MCF 10A (cell line): ENCODE data around the gene ZNF618. TPM values are rescaled to one million over a fixed set of nuclear protein-coding genes. Genes with fewer than 3 reads are reported as not detected.

Source experiments
- BruUV-seq: library from RNA; stranded (reverse); fragments of 400-500 nt; replicated peaks from 2 replicates; lab custom pipeline; 2021; lab: Mats Ljungman, UMichigan
- CTCF ChIA-PET: fragments of 300-600 bp; sonication (Branson Sonifier 250); formaldehyde crosslinking; extraction: SDS; loops from one replicate; lab custom pipeline; 2021; ENCODE audit warnings: antibody characterized with exemption, inconsistent platforms; lab: Yijun Ruan, JAX
- POLR2A ChIA-PET: fragments of 300-600, 350-650 bp; sonication (Branson Sonifier 250); formaldehyde crosslinking; extraction: SDS; loops from one replicate; lab custom pipeline; 2020; ENCODE audit warnings: antibody characterized with exemption, inconsistent platforms; lab: Yijun Ruan, JAX
- DNase-seq: peaks from one replicate; pipeline ENCODE4 v3.0.0-alpha.2; 2018; ENCODE audit not compliant: unreplicated experiment
- H3K27ac Mint-ChIP-seq: one replicate; pipeline ENCODE4 v1.8.0; 2022; ENCODE audit warnings: mild to moderate bottlenecking, low read depth, mixed read lengths; ENCODE audit not compliant: unreplicated experiment
- H3K27me3 Mint-ChIP-seq: one replicate; pipeline ENCODE4 v1.8.0; 2022; ENCODE audit warnings: mixed read lengths; ENCODE audit not compliant: insufficient read depth, unreplicated experiment
- H3K36me3 Mint-ChIP-seq: one replicate; pipeline ENCODE4 v1.8.0; 2022; ENCODE audit warnings: mild to moderate bottlenecking, moderate library complexity, mixed read lengths; ENCODE audit not compliant: insufficient read depth, unreplicated experiment
- H3K4me1 Mint-ChIP-seq: one replicate; pipeline ENCODE4 v1.8.0; 2022; ENCODE audit warnings: mixed read lengths; ENCODE audit not compliant: insufficient read depth, unreplicated experiment
- H3K4me3 Mint-ChIP-seq: one replicate; pipeline ENCODE4 v1.8.0; 2022; ENCODE audit warnings: mild to moderate bottlenecking, moderate library complexity, mixed read lengths; ENCODE audit not compliant: unreplicated experiment
- H3K9me3 Mint-ChIP-seq: one replicate; pipeline ENCODE4 v1.8.0; 2022; ENCODE audit warnings: mixed read lengths; ENCODE audit not compliant: unreplicated experiment
- CTCF ChIP-seq: fragments of 200-600 bp; IDR thresholded peaks from one replicate; pipeline ENCODE4 v1.8.0; 2022; ENCODE audit warnings: antibody characterized with exemption, mild to moderate bottlenecking; ENCODE audit not compliant: unreplicated experiment
- intact Hi-C: fragments of 100-400 bp; cut with micrococcal nuclease; formaldehyde crosslinking; loops from 2 replicates; pipeline ENCODE4 v1.14.1; 2022
- total RNA-seq: library from RNA; stranded (reverse); gene quantifications from 2 replicates; pipeline ENCODE4 v1.2.3, GENCODE V29; 2022

Gene ZNF618
- total RNA-seq, 1 experiment from 2014 or later = 4.8 TPM

GRCh38 chr9:114087721-114088120, 211.6 kb downstream of the ZNF618 start:
- BruUV-seq = no TSS peak
- DNase-seq = no peak
- Mint-ChIP-seq H3K4me1 (no peaks in the 10 kb centered on the region), H3K27ac (no peak overlapping the region), H3K4me3 (no peak overlapping the region), H3K9me3 (no peaks in the 10 kb centered on the region), H3K36me3 (no peaks in the 10 kb centered on the region), H3K27me3 (no peaks in the 10 kb centered on the region)
- intact Hi-C loops = no loop called here
- ChIA-PET POLR2A (no interaction called here), CTCF (interaction anchor here (0.9 to 3.3 kb wide), 4 partner anchors 9 to 318 kb away, joined by 3 to 16 read pairs (median 6); partner anchors contain the start of gene AMBP)
- TF ChIP-seq CTCF = no peak

- DNase-seq = no peak
- Mint-ChIP-seq H3K27me3 (no peaks in the 10 kb centered on the region), H3K36me3 (no peaks in the 10 kb centered on the region), H3K27ac (no peak overlapping the region), H3K4me1 (no peaks in the 10 kb centered on the region), H3K4me3 (no peak overlapping the region), H3K9me3 (no peaks in the 10 kb centered on the region)
- intact Hi-C loops = no loop called here
- ChIA-PET POLR2A (no interaction called here), CTCF (interaction anchor here (0.6 to 3.3 kb wide), 5 partner anchors 9 to 430 kb away, joined by 3 to 16 read pairs (median 6); partner anchors contain the start of gene AMBP)
- BruUV-seq = no TSS peak
- TF ChIP-seq CTCF = no peak
Observed at GRCh38 chr9:114088571-114089170, 212.6 kb downstream of the ZNF618 start.

- no peak for TF ChIP-seq CTCF
- DNase-seq = no peak
- Mint-ChIP-seq H3K27ac (no peak overlapping the region), H3K9me3 (no peaks in the 10 kb centered on the region), H3K27me3 (no peaks in the 10 kb centered on the region), H3K4me3 (no peak overlapping the region), H3K36me3 (no peaks in the 10 kb centered on the region), H3K4me1 (no peaks in the 10 kb centered on the region)
- intact Hi-C loops = no loop called here
- ChIA-PET CTCF (interaction anchor here (1.2 to 3.3 kb wide), 3 partner anchors 9 to 202 kb away, joined by 5 to 16 read pairs (median 6); no protein-coding TSS in a partner anchor), POLR2A (no interaction called here)
- BruUV-seq = no TSS peak
Observed at GRCh38 chr9:114089206-114089840, 213.2 kb downstream of the ZNF618 start.

- POLR2A ChIA-PET = no interaction called here
- Mint-ChIP-seq H3K4me3 (no peak overlapping the region), H3K27ac (no peak overlapping the region), H3K4me1 (no peaks in the 10 kb centered on the region), H3K9me3 (no peaks in the 10 kb centered on the region), H3K36me3 (no peaks in the 10 kb centered on the region), H3K27me3 (no peaks in the 10 kb centered on the region)
- no TSS peak for BruUV-seq
- no peak for TF ChIP-seq CTCF
- intact Hi-C loops = no loop called here
- CTCF ChIA-PET = interaction anchor here (0.6 to 1.0 kb wide), 2 partner anchors 8 to 701 kb away, joined by 3 to 5 read pairs; no protein-coding TSS in a partner anchor
- no peak for DNase-seq
Observed at GRCh38 chr9:114090798-114091197, 214.7 kb downstream of the ZNF618 start.
